Stimulated activated CD4-positive, alpha-beta T cell treated with anti-CD3 and anti-CD28 coated beads, TNF-alpha, amount 100 ng/mL, for 48 hours (primary cell): ENCODE measurements around the gene VTN.
A peak's percentile ranks its signal among the peaks of the same experiment; 100 is the strongest.

Experiments
- DNase-seq, 3 donors: peaks; one replicate each; pipeline ENCODE4 v3.0.0-alpha.2; 2020; ENCODE audit warnings: low read depth in 3 of 3

Gene VTN

DNA sequence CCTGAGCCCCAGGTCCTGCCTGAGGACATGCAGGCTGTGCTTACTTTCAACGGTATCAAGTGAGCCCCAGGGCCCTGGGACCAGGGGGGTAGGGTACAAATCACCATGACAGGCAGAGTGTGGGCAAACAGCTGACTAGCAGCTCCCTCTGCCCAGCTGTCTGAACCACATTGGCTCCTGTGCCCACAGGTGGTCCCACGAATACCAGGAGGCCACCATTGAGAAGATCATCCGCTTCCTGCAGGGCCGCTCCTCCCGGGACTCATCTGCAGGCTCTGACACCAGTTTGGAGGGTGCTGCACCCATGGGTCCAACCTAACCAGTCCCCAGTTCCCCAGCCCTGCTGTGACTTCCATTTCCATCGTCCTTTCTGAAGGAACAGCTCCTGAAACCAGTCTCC is 25.9 kb upstream of the VTN start:
- DNase-seq: no peak

DNA sequence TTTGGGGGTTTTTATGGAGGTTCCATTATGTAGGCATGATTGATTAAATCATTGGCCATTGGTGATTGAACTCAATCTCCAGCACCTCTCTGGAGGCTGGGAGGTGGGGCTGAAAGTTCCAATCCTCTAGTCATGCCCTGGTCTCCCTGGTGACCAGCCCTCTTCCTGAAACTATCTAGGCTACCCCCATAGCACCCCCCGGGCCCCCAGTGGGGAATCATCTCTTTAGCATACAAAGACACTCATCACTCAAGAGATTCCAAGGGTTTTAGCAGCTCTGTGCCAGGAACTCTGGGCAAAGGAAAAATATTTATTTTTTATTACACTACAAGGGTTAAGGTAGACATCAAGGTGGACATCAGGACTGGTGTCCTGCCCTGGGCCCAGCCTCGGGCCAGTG is 25.3 kb upstream of the VTN start:
- no peak for DNase-seq

DNA sequence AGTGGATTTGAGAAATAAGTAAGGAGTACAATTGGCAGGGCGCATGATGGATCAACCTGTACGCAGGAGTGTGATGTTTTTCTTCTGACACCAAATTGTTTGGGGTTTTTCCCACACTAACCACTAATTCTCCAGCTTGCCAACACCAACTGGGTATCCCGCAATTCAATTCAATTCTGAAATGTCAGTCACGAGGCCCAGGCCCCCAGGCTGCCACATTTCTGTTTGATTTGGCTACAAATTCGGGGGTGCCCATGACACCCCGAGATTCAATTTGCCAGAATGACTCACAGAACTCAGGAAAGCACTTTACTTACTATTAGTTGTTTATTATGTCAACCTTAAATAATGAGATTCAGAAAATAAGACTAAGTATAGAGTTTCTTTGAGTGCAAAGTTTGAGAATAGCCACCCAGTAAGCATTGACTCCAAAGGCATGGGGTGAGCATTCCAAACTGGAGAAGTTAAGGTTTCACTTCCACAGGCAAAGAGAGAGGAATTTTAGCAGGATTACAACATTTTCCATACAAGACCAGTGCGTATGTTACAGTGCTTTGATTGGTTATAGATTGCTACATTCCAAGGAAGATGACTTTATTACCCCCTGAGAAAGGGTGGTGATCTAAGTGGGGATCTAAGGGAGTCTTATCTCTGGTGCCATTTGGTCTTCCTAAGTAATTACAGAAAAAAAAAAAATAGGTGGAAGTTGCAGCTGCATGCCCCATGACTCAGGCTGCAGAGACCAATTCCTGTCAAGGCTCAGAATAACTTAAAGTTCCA is 24.4 kb upstream of the VTN start:
- no peak for DNase-seq

DNA sequence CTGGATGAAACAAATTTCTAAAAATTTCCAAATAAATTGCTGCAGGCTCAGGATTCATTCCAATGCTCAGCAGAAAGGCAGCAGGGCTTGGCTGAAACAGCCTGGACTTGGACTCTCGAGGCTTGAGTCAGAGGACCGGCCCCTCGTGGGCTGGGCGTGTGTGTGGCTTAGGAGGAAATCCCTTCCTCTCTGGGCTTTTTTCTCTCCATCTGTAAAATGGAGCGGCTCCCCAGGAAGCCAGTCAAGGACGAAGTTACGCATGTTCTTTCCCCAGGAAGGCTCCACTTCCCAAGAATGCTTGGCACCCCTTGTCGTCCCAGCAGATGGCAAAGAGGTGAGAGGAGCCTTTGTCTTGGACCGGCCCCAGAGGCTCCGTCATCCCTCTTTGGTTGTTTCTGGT is 22.4 kb upstream of the VTN start:
- DNase-seq: no peak

DNA sequence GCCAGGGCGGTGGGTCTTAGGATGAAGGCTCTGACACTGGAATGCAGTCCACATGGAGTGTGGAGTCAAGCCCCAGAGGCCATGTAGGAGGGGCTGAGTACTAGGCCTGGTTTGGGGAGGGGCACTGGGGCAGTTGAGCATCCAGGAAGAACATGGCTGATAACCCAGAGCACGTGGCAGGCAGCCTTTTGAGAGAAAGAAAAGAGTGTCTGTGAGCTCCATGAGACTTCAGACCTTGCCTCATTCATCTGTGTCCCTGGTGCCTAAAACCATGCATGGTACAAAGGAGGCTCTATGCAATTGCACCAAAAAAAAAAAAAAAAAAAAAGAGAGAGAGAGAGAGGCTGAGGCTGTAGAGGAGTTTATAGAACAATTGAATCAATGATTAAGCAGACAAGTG is 21.3 kb upstream of the VTN start:
- DNase-seq: no peak

DNA sequence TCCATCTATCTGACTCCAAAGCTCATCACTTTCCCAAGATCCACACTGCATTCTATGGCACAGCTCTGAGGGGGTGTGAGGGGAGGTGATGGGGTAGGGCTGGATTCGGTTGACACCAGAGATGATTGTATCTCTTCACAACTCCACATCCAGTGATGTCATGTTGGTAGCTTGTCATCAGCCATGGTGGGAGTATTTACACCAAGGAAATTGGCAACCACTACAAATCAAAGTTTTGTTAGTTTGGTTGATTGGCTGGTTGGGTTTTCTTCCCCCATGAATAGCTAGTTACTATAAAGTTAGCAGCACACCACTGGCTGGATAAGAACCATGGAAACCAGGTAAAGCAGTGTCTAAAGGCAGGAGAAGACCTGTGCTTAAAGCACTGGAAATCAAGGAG is 20.9 kb upstream of the VTN start:
- no peak for DNase-seq

DNA sequence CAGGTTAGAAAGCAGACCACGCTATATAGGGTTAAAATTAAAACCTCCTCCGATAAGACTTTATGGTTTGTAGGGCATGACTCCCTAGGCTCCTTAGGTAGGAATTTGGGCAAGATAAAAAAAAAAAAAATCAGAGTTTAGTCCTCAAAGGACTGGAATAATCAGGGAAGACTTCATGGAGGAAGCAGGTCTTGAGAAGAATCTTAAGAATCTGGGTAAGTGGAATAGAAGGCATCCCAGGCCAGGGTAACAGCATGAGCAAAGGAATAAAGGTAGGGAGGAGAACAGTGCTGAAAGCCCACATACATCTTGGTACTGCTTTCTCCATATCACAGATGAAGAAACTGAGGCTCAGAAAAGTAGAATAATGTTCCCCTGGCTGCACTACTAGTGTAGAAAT is 20.5 kb upstream of the VTN start:
- no peak for DNase-seq

DNA sequence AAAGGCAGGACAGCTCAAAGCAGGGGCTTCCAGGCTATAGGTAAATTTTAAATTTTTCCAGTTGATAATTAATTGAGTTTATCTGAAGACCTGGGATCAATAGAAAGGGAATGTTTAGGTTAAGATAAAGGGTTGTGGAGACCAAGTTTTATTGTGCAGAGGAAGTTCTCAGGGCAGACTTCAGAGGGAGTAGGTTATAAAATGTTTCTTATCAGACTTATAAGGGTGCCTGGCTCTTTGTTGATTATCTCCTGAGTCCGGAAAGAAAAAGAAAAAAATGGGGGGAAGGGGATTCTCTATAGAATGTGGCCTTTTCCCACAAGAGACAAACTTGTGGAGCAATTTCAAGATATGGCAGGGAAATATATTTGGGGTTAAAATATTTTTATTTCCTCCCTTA is 20.0 kb upstream of the VTN start:
- DNase-seq: no peak

DNA sequence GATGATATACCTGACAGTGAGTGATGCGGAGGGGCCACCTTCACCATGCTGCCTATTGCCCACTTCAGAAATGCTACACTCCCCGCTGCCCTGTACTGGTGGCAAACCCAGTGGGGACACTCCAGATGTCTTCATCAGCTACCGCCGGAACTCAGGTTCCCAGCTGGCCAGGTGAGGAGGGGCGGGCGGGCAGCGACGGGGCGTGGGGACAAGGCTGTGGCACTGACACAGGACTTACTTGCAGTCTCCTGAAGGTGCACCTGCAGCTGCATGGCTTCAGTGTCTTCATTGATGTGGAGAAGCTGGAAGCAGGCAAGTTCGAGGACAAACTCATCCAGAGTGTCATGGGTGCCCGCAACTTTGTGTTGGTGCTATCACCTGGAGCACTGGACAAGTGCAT is 18.0 kb upstream of the VTN start:
- DNase-seq: no peak

DNA sequence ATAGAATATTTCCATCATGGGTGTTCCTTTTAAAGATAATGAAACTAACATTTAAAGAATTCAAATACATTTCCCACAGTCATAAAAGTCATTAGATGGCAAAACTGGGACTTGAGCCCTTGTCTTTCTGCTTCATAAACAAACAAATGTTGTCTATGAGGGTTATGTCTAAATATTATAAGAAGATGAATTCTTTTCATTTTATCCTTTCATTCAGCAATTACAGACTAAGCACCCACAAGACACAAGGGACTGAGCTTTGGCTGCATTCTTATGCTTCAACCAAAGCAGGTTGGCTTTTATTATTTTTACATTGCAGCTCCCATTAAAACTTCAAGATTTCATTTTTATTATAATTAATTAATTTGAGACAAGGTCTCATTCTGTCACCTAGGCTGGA is 16.3 kb upstream of the VTN start:
- no peak for DNase-seq

DNA sequence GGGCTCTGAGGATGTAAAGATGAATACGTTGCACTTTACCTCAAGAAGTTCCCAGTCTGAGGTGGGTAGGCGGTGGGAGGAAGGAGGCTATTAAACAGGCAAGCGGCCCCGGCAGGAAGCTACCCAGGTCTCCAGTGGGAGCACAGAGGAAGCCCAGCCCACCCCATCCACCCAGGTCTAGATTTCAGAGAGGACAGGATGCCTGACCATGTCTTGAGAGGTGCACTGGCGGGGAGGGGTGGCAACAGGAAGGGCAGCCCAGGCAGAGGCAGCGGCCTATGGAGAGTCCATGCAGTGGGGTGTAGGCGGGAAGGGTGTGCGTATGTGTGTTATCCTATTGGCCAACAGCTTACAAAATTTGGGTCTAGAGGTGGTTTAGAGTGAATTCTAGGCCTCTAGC is 15.3 kb upstream of the VTN start:
- no peak for DNase-seq

DNA sequence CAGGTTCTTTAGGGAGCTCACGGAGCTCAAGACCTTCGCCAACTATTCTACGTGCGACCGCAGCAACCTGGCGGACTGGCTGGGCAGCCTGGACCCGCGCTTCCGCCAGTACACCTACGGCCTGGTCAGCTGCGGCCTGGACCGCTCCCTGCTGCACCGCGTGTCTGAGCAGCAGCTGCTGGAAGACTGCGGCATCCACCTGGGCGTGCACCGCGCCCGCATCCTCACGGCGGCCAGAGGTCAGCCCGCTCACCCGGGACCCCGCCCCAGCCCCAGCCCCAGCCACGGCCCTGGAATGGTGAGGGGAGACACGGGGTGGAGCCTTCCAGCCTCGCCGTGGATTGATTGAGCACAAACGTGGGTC is 14.9 kb upstream of the VTN start:
- DNase-seq: no peak

DNA sequence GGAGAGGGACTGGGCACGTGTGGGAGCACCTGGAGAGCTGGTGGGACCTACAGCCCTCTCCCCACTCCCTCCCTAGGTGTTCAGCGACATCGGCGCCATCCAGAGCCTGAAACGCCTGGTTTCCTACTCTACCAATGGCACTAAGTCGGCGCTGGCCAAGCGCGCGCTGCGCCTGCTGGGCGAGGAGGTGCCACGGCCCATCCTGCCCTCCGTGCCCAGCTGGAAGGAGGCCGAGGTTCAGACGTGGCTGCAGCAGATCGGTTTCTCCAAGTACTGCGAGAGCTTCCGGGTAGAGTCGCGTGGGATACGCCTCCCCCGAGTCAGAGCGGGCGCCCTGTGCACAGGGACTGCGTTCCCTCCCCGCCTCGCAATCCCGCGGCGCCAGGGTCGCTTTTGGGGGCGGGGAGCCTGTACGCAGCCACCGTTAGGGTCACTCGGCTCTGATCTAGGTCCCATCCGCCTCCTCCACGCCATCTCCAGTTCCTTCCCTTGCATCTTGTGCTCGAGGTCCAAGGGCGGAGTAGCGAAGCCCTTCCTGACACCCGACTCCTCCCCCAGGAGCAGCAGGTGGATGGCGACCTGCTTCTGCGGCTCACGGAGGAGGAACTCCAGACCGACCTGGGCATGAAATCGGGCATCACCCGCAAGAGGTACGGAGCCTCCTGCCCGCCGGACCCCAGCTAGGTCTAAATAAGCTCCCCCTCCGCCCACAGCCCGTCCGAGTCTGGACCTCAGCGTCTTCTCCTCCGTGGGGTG is 14.4 kb upstream of the VTN start:
- peak; percentile 39 to 52 (median 51) for DNase-seq

DNA sequence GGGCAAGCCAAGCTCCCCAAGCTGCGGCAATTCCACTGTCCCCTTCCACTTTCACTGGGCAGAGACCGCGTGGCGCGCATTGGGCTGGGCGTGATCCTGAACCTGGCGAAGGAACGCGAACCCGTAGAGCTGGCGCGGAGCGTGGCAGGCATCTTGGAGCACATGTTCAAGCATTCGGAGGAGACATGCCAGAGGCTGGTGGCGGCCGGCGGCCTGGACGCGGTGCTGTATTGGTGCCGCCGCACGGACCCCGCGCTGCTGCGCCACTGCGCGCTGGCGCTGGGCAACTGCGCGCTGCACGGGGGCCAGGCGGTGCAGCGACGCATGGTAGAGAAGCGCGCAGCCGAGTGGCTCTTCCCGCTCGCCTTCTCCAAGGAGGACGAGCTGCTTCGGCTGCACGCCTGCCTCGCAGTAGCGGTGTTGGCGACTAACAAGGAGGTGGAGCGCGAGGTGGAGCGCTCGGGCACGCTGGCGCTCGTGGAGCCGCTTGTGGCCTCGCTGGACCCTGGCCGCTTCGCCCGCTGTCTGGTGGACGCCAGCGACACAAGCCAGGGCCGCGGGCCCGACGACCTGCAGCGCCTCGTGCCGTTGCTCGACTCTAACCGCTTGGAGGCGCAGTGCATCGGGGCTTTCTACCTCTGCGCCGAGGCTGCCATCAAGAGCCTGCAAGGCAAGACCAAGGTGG is 11.2 kb upstream of the VTN start:
- no peak for DNase-seq

DNA sequence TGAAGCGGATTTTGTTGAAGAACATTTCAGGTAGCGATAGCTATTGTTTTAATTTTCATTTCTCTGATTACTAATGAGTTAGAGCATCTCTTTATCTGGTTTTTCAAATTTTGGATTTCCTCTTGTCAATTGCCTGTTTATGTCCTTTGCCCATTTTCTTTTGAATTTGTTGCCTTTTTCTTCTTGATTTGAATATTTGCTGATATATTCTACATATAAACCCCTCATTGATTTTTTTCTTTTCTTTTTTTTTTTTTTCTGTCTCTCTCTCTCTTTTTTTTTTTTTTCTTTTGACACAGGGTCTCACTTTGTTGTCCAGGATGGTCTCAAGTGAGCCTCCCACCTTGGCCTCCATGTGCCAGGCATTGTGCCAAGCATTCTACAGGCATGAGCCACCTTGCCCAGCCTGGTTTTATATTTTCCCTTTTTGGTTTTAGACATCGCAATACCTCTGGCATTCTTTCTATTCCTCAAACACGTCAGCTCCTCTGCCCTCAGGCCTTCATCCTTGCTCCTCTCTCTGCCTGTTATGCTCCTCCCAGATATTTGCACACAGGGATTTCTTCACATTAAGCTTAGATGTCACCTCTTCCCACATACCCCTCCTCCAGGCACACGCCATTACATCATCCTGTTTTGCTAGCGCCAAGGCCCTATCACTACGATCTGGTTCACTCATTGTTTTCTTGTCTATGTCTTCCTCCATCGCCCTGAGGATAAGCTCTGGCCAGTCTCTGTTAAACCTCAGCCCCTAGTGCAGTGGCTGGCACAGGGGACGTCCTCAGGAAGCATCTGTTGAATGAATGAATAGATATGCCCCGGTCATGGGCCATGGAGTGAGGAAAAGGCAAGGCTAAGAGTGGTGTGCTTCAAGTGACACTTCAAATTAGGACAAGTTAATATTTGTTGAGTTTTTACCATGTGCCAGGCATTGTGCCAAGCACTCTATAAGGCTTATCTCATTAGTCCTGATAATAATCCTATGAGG is 10.0 kb upstream of the VTN start:
- no peak for DNase-seq

DNA sequence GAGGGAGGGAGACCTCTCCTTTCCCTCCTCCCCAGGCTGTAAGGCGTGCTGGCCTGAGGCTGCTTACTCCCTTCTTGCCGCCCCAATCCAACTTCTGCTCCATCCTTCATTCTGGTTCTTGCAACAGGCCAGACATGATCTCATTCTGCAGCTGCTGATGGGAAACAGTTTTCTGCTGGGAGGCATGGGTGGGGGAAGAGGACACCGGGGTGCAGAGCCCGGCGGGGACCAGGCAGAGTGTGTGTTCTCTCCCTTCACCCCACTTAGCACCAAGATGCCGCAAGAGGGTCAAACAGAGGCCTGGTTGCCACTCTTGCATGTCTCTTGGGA is 2.8 kb upstream of the VTN start:
- no peak for DNase-seq

DNA sequence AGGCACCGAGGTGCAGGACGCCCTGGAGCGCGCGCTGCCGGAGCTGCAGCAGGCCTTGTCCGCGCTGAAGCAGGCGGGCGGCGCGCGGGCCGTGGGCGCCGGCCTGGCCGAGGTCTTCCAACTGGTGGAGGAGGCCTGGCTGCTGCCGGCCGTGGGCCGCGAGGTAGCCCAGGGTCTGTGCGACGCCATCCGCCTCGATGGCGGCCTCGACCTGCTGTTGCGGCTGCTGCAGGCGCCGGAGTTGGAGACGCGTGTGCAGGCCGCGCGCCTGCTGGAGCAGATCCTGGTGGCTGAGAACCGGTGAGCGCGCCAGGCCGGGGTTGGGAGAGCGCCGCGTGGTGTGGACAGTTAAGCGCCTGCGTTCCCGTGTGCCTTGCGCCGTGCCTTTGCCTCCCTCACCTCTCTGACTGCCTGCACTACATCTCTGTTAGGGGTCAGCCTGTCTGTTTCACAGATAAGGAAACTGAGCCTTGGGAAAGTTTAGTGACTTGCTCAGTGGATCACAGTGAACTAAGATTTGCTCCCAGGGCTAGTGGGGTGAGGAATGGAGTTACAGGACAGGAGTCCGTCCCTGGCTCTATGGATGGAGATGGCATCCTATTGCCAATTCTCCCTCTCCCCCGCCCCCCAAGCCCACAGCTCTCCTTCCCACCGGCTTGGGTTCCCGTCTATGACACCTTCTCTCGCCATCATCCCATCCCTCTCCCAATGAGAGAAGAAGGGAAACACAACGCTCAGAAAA is 2.3 kb upstream of the VTN start:
- no peak for DNase-seq

DNA sequence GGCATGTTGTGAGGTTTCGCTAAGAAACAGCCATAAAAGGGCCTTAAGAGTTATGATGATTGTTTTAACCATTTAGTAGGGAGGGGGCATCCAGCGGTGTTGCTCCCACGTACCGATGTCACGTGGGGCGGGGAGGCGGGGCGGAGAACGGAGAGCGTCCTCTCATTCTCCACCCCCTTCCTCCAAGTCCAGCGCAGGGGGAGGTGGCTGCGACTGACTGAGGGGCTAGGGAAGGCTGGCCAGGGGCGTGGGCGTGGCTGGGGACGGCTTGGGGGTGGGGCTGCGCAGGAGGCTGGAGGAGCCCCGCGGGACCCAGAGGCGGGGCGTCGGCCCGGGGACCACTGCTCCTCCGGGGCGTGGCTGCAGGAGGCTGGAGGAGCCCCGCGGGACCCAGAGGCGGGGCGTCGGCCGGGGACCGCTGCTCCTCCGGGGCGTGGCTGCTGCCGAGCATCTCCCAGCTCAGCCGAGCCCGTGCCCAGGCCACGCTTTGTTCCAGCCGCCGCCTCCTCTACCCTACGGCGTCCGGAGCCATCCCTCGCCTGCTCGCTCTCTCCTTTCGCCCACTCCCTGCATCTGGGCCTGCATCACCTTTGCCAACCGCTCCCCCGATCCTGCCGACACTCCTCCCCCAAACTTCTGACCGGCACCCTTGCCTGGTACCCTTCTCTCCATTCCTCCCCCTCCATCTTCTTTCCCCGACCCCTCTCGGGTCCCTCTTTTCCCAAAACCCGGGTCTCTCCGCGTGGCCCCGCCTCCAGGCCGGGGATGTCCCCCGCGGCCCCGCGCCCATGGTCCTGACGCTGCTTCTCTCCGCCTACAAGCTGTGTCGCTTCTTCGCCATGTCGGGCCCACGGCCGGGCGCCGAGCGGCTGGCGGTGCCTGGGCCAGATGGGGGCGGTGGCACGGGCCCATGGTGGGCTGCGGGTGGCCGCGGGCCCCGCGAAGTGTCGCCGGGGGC is 1.4 kb upstream of the VTN start, which contains the start of gene SARM1:
TSS of gene SARM1 (plus strand) at position 450 of the 958 bp plus-strand sequence. CDS start at position 789, 339 bp downstream.
- DNase-seq: peak; percentile 70 to 91 (median 83)

DNA sequence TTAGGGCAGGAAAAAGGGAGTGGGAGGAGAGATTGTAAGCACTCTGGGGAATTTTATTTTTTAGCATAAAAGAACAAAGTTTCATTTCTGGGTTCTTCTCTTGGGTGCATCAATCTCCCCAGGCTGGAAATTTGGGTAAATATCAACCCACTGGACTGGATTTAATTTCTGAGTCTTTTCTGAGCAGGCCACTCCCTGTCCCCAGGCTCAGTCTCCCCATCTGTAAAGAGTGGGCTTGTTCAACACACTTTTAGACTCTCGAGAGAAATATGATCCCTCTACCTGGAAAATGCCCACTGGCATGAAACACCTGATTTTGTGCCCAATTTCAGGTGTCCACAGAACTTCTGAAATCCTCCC is 617 bp upstream of the VTN start:
- DNase-seq: no peak

DNA sequence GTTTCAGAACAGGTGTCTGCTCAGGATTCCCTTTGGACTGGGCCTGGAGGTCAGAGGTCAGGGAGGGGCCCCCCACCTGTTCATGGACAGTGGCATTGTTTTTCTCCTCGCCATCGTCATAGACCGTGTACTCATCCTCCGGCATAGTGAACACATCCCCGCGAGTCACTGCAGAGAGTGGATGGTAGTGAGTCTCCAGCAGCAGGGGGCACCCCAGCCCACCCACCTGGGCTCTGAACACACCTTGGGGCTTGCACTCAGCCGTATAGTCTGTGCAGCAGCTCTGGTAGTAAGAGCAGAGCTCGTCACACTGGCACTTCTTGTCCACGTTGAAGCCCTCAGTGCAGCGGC is 448 bp downstream of the VTN start:
- no peak for DNase-seq
